Activated CD4-positive, CD25-positive, alpha-beta regulatory T cell treated with anti-CD3 and anti-CD28 coated beads, Interleukin-2, amount 50 U/mL, for 72 hours (primary cell): ENCODE results near the gene RSPO4.
"Not testable (repeated sequence)": the region's sequence is repeated elsewhere in the genome, so short reads cannot be mapped to it uniquely, and the experiment has no call there.

Source experiments
- DNase-seq: peaks from one replicate; pipeline ENCODE4 v3.0.0; 2021

The RSPO4 gene

DNA sequence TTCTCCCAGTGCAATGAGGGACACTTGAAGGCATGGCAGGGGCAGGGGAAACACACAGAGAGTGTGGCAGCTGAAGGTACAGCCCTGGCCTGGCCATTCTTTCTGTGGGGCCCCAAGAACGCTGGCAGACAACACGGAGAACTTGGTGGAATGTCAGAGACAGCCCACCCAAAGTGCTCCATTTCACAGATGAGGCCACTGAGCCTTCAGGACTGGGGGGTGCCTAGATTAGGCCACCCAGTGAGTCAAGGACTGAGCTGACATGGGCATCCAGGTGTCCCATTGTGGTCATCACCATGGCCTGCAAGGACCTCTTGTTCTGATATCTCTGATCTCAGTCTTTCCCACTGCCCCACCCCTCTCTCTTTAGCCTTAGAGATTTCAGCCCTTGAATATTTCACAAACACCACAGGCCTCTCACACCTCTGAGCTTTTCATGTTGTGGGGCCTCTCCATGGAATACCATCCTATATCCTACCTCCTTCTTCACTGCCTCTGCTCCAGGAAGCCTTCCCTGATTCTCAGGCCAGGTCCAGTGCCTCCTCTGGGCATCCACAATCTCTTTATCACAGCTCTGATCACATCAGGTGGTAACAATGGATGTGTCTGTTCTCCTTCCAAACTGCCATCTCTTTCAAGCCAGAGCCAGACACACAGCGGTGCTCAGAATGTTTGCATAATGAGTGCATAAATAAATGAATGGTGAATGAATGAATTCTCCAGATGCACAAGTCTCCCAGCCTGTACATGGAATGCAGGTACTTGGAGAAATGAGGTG lies 2.0 kb upstream of the RSPO4 start:
- DNase-seq = no peak

DNA sequence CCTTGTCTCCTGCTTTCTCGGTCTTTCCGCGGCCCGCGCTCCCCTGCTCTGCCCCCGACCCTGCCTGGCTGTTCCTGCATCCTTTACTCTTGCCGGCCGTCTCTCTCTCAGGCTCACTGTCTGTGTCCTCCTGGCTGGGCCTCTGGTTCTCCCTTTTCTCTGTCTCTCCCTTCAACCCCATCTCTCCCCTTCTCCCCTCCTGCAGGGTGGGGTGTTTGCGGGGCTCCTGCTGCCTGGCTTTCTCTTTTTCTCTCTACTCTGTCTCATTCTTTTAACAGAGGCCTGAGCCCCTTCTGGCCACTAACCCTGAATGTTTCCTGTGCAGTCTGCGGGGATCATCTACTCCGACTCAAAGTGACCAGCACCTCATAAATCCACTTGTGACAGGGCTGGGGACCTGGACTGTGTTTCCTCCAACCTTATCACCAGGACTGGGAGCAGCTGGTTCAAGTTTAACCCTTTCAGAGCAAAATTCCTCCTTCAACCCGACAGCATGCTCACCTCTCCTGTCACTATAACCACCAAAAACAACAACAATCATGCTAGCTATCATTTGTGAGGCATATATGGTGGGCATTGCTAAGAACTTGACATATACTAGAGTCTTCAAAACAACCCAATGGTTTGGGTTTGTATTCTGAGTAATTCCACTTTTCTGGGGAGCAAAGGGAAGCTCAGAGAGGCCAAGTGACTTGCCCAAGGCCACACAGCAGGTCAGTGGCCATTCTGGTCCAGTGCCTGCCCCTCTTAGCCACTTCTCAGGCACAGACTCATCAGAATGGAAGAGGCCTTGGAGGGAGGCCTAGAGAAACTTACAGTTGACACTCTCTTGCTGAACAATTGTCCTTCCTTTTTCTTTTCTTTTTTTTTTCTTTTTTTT lies 811 bp upstream of the RSPO4 start:
- DNase-seq = no peak

GRCh38 chr20:1001116-1001515 lies 995 bp downstream of the RSPO4 start:
- no peak for DNase-seq

DNA sequence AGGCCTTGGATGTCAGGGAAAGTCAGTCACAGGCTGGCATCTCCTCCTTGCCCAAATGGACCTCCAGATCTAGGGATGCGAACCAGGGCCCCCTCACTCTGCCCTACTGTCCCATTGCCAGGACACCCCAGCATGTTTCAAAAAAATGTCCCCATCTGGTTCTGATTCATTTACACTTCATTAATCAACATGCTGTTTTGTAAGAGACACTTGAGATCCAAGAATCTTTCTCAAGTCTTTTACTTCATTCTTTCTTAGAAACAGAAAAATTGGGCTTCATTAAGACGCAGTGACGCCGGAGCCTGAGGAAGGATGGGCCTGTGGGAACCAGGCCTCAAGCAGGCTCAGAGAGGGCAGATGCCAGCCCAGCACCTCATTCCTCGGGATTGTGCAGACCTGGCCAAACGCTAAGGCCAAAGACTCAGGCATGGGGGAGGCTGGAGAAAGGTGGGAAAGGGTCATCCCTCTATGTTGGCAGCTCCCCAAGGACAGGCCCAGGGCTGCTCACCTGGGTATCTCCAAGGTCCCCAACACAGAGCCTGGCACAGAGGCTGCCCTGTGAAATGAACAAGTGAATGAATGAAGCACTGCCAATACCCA lies 3.8 kb downstream of the RSPO4 start:
- DNase-seq = no peak

- no peak for DNase-seq
These were observed 4.6 kb downstream of the RSPO4 start for GRCh38 chr20:997486-997885.

GRCh38 chr20:997016-997415 lies 5.1 kb downstream of the RSPO4 start:
- DNase-seq = no peak

DNA sequence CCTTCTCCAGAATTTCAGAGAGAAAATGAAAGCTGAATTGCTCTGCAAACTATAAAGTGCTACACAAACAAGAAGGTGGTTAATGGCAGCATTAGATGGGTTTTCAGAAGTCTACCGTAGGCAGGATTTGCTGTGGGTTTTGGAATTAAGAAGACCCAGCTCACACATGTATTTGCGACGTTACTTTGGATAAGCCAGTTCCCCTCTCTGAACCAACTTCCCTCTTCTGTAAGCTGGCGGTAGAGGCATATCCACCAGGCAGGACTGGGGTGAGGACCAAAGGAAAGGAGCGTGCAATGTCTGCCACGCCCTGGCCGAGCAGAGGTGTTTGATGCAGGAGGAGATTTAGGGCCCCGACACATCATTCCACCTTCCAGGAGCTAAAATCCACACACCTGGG lies 6.9 kb downstream of the RSPO4 start:
- DNase-seq = no peak

DNA sequence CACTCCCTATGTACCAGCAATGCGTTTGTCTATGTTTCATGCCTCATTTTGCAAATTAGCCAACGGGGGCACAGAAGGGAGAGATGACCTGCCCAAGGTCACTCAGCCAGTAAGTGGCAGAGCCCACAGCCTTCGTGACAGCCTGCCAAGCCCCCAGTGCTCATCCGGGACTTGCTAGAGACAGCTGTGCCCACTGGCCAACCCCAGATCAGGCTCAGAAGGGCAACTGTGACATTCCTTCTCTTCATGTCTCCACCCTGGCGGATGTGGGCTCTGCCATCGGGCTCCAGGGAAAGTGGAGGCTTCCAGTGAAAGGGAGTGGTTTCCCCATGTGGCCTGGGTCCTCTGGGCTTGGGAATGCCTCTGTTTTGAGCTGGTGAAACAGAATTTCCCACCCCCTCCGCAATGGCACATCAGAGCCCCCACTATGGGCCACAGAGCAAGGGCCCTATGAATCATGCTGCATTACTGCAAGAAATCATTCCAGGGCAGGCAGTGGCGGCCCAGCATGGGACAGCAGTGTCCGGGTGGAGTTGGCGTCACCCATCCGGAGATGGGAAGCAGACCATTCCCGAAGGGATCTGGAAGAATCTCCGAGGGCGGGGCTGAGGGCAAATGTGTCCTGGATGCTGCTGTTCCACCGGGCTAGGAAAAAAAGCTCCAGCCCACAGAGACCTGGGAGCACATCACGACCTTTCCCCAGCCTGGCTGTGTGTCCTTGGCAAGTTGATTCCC lies 9.1 kb downstream of the RSPO4 start:
- no peak for DNase-seq

- DNase-seq = no peak
These were observed 10.3 kb downstream of the RSPO4 start for GRCh38 chr20:991850-992249.

GRCh38 chr20:990293-990959 lies 11.7 kb downstream of the RSPO4 start:
- DNase-seq = no peak

GRCh38 chr20:988272-988671 lies 13.8 kb downstream of the RSPO4 start:
- DNase-seq = no peak

DNA sequence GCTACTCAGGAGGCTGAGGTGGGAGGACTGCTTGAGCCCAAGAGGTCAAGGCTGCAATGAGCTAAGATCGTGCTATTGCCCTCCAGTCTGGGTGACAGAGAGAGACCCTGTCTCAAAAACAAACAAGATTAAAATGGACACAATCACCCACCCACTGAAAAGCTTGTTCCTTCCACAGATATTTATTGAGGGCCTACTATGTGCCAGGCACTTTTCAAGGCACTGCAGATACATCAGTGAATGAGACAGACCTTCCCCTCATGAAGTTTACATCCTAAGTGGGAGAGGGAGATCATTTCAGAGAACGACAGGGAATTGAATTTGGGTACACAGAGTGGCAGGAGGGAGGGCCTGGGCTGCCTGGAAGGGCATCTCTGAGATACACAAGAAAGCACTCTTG lies 14.4 kb downstream of the RSPO4 start:
- DNase-seq = no peak

DNA sequence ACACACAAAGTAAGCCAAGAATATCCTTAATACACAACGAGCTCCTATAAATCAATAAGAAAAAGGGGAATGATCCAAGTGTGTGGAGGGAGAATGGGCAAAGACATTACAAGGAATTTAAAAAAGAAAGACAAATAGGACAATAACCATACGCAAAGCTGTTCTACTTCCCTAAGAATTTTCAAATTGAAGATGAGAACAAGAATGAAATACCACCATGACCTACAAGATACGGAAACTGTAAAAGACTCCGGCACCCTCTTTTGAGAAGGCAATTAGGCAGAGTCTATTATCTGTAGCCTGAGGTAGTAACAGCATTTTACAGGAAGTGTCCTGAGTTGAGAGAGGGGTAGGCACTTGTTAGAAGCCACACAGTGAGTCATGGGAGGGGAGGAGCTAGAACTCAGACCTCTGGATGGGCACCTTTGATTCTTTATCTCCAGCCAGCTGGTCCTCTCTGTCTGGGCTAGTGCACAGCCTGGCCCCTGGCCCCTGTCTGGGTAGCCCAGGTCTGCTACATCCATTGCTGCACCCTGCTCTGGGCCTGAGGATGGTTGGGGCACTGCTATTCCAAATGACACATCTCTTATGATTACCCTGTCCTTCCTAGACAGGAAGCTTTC lies 15.3 kb downstream of the RSPO4 start:
- DNase-seq = no peak

- not testable (repeated sequence) for DNase-seq
These were observed 17.1 kb downstream of the RSPO4 start for GRCh38 chr20:984994-985393.

DNA sequence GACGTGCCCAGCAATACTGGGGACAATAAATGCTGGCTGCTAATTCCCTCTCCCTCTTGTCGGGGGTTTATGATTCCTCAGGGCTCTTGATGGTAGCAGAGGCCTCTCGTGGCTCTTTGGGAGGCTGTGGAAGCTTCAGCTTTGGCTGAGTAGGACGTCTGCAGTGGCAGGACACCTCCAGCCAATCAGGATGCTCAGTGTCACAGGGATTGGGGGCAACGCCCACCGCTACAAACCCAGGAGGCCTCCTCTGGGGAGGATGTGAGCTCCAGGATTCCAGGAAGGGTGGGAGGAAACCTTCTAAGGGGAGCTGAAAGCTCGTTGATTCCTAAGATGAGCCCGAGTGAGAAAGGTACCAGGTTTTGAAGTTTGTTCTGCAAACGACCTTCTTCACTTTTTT lies 19.4 kb downstream of the RSPO4 start:
- DNase-seq = no peak

- no peak for DNase-seq
These were observed 25.1 kb downstream of the RSPO4 start for GRCh38 chr20:977021-977420.

- no peak for DNase-seq
These were observed 26.1 kb downstream of the RSPO4 start for GRCh38 chr20:976033-976432.

DNA sequence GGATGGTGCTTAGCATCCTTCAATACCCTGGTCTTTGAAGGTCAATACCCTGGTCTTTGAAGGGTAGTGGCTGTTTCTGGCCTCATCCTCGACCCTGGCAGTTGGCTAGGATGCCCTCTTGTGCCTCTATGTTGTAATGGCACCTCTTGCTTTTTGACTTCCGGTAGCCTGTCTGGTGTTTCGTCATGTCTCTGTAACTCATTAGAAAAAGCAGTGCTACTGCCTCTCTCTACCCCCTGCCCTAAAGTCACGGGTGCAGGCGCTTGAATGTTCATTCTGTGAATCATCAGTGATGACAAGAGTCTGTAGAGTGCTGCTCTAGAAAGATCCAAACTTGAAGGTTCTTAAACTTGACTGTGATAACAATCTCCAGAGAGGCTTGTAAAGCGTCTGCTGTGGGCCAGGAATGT lies 28.3 kb downstream of the RSPO4 start:
- no peak for DNase-seq

DNA sequence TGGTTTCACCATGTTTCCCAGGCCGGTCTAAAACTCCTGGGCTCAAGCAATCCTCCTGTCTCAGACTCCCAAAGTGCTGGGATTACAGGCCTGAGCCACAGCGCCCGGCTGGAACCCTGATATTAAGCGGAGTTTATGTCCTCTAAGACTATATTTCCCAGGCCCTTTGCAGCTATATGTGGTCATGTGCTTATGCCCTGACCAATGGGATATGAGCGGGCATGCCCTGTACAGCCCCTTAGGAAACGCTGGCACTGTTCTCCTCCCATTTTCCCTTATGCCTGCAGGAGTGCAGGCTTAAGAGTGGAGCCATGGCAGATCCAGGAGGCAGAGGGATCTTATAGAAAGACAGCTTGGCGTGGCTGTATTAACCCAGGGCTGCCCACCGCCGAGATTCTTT lies 29.9 kb downstream of the RSPO4 start:
- no peak for DNase-seq

DNA sequence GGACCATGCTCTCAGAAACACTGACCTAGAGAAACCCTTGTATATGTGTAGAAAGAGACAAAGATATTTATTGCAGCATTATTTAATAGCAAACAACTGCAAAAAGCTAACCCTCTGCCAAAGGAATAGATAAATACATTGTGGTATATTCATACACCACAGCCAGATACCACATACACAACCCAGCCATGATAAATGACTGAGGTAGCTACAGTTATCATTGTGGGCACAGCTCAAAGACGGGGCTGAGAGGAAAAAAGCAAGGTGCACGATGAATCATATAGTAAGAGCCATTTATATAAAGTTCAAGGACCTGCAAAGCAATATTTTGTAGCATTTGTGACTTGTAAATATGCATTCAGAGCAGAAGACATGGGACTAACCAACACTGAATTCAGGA lies 30.8 kb downstream of the RSPO4 start:
- no peak for DNase-seq

DNA sequence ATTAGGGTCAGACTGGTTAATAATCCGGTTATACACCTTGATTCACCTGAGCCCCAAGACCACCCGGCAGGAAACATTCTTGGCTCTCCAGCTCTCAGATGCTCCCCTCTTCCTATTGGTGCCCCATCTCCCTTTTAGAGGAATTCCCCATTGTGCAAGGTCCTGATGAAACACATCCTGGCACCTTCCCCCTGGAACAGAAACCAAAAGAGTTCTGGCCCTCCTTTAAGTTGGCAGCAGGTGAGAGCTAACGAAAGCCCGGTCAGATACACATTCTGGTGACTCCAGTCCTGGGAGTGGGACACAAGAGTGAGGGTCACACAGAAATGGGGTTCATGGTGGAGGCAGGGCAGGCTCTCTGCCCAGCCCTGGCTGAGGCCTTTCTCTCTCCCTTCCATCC lies 32.2 kb downstream of the RSPO4 start:
- DNase-seq = no peak
